GM18502 (cell line): ENCODE data around the gene MND1.
"Not testable (repeated sequence)": the region's sequence is repeated elsewhere in the genome, so short reads cannot be mapped to it uniquely, and the experiment has no call there.

ENCODE experiments used
- ATAC-seq: cut with Tn5 transposase; IDR thresholded peaks from one replicate; pipeline ENCODE4 v1.9.1; 2021; ENCODE audit warnings: mild to moderate bottlenecking; ENCODE audit not compliant: unreplicated experiment, poor library complexity

MND1 gene

DNA sequence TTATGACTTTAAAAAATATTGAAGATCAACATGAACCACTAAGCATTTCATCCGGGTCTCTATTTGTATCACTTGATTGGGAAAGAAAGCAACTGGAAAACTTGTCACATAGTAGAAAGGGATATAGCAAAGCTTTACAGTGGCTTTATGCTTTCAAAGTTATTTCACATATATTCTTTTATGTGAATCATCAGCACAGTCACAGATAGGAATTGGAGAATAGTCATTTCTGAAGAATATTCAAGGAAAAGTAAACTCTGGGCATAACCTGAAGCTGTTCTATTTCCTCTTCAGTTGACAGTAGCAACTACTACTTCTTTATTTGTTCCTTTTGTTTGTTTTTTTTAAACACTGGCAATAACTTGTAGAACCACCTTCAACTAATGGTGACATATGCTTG is 50.5 kb downstream of the MND1 start:
- ATAC-seq: no peak

DNA sequence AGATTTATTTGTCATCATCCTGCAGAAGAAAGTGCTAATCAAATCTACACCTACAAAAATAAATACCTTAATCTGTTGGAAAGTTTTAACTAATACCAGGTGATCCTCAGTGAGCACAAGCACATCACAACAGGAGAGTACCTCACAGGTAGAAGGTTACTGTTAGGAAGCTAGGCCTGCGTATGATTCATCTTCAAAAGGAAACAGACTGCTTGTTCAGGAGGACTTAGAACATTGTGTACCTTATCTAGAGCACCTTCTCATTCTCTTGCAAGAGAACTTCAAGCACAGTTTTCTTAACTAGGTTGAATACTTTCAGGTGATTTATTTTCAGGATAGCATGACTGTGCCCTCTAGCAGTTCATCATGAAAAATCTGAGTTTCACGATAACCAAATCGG is 54.2 kb downstream of the MND1 start:
- ATAC-seq: no peak

- ATAC-seq: no peak
These were observed 54.9 kb downstream of the MND1 start for GRCh38 chr4:153399358-153399757.

DNA sequence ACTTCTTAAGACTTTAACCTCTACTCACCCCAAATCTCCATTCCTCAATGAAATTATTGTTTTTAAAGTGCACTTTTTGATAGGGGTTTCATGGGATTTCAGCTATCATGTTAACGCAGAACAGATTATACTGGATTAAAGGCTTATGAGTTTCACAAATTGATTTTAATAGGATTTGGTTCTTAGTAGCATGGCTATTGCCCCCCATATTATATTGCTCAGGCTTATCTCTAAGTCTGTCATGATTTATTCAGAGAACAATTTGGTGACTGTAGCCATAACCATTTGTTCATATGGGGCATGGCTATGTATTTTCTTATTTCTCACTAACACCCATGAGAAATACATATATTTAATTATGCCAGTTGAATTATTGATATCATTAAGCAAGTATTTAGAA is 57.0 kb downstream of the MND1 start:
- ATAC-seq: no peak

DNA sequence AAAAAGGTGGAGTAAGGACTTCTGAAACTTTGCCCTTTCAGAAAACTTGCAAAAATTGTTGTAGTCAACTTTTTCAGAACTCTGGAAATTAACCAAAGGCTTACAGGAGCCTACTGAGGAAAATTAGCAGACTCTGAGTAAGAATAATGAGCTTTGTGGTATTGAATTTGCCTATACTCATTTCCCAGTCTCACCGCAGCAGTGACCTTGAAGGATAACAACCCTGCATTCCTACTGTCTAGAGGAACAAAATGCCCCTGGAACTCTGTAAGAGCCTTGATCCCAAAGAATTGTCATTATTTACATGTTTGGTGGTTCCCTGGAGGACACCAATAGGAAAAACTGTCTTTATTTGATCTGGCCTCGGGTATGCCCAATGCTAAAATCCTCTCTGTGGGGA is 57.9 kb downstream of the MND1 start:
- no peak for ATAC-seq

DNA sequence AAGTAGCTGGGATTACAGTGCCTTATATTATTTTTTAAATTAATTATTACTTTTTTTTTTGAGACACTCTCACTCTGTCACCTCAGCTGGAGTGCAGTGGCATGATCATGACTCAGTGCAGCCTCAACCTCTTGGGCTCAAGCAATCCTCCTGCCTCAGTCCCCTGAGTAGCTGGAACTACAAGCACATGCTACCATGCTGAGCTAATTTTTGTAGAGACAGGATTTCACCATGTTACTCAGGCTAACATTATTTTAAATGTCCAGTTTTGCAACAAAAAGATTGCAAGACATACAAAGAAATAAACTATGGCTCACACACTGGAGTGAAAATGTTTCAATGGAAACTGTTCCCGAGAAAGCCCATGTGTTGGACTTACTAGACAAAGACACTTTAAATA is 59.2 kb downstream of the MND1 start:
- ATAC-seq: no peak

GRCh38 chr4:153407906-153408305 is 63.4 kb downstream of the MND1 start:
- ATAC-seq: no peak

- ATAC-seq: no peak
These were observed 64.4 kb downstream of the MND1 start for GRCh38 chr4:153408932-153409331.

- ATAC-seq: no peak
These were observed 64.9 kb downstream of the MND1 start for GRCh38 chr4:153409412-153409811.

DNA sequence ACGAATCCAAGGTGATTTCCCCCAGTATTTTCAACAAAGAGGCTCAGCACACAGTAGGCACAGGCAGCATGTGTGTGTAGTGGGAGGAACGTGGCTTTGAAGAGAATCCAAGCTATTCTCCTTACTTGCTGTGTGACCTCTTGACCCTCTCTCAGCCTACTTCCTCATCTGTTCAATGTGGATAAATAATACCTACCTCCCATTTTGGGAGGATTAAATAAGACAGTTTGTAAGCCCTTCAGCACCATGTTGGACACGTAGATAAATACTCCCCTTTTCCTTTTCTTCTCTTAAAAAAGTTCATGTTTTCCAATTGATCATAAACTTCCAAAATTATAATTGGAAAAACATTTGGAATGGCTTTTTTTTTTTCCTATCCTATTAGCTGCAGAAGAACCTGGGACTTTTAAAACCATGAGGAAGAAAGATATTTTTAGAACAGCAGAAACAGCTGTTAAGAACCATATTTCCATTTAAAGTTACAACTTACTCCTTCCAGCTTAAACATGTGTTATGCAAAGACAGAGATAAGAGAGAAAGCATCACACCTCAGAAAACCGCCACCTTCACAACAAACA is 65.5 kb downstream of the MND1 start:
- no peak for ATAC-seq

DNA sequence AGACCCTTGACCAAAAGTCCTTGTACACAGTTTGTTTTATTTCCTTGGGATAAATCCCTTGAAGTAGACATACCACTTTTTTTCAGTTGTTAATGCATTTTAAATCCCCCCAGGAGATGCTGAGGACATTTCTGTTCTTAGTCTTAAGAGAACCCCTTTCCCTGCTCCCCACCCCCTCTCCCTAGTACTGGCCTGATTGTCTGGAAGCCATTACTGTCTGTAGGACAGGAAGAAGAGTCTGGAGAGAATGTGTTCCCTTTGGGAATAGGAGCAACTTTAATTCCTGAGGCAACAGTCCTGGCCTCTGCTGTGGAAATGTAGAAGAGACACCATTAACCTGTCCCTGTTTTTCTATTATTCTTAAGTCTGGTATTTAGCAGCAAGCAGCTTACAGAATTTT is 69.4 kb downstream of the MND1 start:
- ATAC-seq: no peak

DNA sequence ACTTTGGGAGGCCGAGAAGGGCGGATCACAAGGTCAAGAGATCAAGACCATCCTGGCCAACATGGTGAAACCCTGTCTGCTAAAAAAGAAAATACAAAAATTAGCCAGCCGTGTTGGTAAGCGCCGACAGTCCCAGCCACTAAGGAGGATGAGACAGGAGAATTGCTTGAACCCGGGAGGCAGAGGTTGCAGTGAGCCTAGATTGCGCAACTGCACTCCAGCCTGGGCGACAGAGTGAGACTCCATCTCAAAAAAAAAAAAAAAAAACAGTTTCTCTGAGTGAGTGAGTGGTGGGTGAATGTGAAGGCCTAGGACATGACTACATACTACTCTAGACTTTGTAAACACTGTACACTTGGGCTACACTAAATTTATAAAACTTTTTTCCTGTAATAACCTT is 72.0 kb downstream of the MND1 start:
- ATAC-seq: not testable (repeated sequence)

- ATAC-seq: no peak
These were observed 73.6 kb downstream of the MND1 start for GRCh38 chr4:153418121-153418520.

GRCh38 chr4:153418558-153418957 is 74.1 kb downstream of the MND1 start:
- ATAC-seq: no peak

DNA sequence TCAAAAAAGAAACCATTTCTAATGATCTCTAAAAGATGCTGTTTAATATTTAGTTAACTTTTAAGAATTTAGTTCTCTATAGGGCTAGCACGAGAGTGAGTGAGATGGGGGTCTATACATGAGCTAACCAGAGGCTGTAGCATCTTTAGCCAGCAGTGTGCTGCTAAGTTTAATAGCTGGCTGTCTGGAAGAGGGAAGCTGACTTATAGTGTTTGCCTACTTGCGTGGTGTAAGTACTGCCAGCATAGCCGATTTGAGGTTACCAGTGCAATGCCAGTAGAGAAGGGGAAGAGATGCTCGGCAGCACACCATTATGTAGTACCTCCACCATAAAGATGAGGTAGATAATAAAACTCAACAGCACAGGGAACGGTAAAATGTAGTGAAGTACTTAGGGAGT is 74.5 kb downstream of the MND1 start:
- ATAC-seq: no peak

- ATAC-seq: no peak
These were observed 75.3 kb downstream of the MND1 start for GRCh38 chr4:153419673-153420278.

GRCh38 chr4:153420361-153420760 is 75.9 kb downstream of the MND1 start:
- ATAC-seq: no peak

DNA sequence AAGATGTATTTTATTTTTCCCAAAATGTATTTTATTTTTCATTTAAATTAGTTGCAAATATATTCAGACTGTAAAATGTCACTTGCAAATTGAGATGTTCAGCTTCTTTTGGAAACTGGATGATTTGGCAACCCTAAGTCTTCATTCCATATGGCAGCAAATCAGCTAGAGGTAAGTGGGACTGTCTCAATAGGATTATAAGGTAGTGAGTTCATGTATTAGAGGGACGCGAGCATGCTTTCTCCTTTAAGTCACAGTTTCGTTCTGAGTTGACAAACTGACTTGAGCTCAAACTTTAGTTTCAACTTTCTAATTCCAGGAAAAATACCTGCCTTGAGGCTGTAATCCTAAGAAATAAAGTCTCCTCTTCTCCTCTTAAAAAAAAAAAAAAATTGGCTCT is 77.5 kb downstream of the MND1 start:
- peak; percentile 73 for ATAC-seq

DNA sequence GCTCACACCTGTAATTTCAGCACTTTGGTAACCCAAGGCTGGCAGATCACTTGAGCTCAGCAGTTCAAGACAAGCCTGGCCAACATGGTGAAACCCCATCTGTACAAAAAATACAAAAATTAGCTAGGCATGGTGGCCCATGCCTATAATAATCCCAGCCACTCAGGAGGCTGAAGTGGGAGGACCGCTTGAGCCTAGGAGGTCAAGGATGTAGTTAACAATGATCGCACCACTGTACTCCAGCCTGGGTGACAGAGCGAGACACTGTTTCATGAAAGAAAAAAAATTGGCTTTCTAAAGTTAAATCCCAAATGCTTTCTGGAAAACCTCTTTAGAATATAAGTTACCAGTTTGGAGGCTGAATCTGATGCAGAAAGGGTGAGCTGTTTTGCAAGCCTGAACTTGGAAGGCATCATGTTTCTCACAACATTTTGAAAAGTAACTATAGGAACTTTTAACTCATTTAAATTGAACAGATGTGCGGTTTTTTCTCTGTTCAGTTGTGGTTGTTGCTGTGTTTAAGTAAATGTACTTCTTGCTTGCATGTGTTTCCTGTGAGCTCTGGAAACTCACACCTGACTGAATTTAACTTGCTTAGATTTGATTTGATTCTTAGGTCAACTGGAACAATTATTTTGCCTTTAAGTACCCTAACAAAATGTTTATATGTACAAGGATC is 81.9 kb downstream of the MND1 start:
- ATAC-seq: peak; percentile 66

DNA sequence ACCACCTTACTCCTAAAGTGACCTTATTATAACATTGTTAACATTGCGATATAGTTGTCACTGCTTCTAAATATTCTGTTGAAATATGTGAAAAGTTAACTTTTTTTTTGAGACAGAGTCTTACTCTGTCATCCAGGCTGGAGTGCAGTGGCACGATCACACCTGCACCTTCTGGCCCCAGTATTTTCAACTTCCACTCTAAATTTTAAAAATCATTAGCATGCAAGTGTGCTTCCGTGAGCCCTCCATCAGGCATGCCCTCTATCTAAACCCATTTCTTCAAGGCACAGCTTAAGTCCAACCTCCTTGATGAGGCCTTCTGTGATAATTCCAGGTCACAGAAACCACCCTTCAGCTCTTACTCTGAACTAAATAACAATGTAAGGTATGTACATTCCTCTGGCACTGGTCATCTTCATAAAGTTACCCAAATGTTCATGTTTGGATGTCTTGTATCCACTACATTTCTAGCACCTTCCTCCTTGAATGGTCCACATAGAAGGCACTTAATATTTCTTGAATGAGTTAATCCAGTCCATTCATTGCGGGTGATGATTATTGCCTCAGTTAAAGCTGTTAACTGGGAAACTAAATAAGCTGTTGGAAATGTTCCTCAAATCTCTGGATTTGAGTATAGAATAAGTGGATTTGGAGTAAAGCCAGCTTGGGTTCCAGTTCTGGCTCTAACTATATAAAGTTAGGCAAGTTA is 83.0 kb downstream of the MND1 start:
- no peak for ATAC-seq

GRCh38 chr4:153428941-153429475 is 84.5 kb downstream of the MND1 start:
- ATAC-seq: no peak
